Measurements from ENCODE around the gene NDUFA5. TPM values are rescaled to one million over a fixed set of nuclear protein-coding genes. Genes with fewer than 3 reads are reported as not detected.

NDUFA5 gene
- total and polyA plus RNA-seq, 2 experiments from 2014 or later = 55.2 to 207 TPM

- TF ChIP-seq JUNB (IDR thresholded peaks at IDR 0.05; ENCODE audit: unreplicated experiment) (no peak), REST (IDR thresholded peaks at IDR 0.05; ENCODE audit: unreplicated experiment) (no peak), ZNF331 (CRISPR knock-in tag; IDR thresholded peaks at IDR 0.05; ENCODE audit: low read depth) (no peak), NANOG (IDR thresholded peaks at IDR 0.05; ENCODE audit: borderline replicate concordance) (no peak), STAT1 (IDR thresholded peaks at IDR 0.05; ENCODE audit: unreplicated experiment) (no peak)
These were observed 35.6 kb downstream of the NDUFA5 start (continued) for GRCh38 chr7:123522066-123522465.

GRCh38 chr7:123505221-123505620 is 52.4 kb downstream of the NDUFA5 start:
- Mint-ChIP-seq H3K36me3 (ENCODE audit: low read depth) (peaks cover 17% of the 10 kb centered on the region), H3K9me3 (peaks cover 28% of the 10 kb centered on the region), H3K27ac (no peak overlapping the region), H3K4me3 (no peak overlapping the region), H3K27me3 (ENCODE audit: insufficient read depth, low read depth, poor library complexity) (no peaks in the 10 kb centered on the region), H3K4me1 (peaks cover 5% of the 10 kb centered on the region)
- ATAC-seq (no peak), DNase-seq (ENCODE audit: low spot score) (no peak)
- peaks cover 4% of the 10 kb centered on the region; the same call in 1 of the 2 replicates for H3K36me3 ChIP-seq (ENCODE audit: insufficient read depth)
- no peak for TF ChIP-seq CTCF (conservative IDR thresholded peaks at IDR 0.05; ENCODE audit: low read depth in 2 of 2)
- TF ChIP-seq CREB1 (CRISPR knock-in tag; IDR thresholded peaks at IDR 0.05; ENCODE audit: low read depth) = no peak
- TF ChIP-seq ETS1 (IDR thresholded peaks at IDR 0.05) = no peak
- no peak for TF ChIP-seq EZH2 (IDR thresholded peaks at IDR 0.05; ENCODE audit: low read depth, unreplicated experiment)
- no peak for TF ChIP-seq NANOG (IDR thresholded peaks at IDR 0.05; ENCODE audit: borderline replicate concordance)
- TF ChIP-seq EZH2phosphoT487 (IDR thresholded peaks at IDR 0.05; ENCODE audit: unreplicated experiment) = no peak
- no peak for TF ChIP-seq STAT1 (IDR thresholded peaks at IDR 0.05; ENCODE audit: unreplicated experiment)
- TF ChIP-seq POLR2AphosphoS5 (IDR thresholded peaks at IDR 0.05; ENCODE audit: low read depth) = no peak
- no peak for TF ChIP-seq ZNF331 (CRISPR knock-in tag; IDR thresholded peaks at IDR 0.05; ENCODE audit: low read depth)
- TF ChIP-seq JUNB (IDR thresholded peaks at IDR 0.05; ENCODE audit: unreplicated experiment) = no peak
- TF ChIP-seq REST (IDR thresholded peaks at IDR 0.05; ENCODE audit: unreplicated experiment) = no peak
- peaks cover 7% of the 10 kb centered on the region; the same call in 1 of the 2 replicates for H3K4me1 ChIP-seq (ENCODE audit: insufficient read depth)
- H3F3A ChIP-seq (replicated peaks; ENCODE audit: low read depth) = no peaks in the 10 kb centered on the region
- H2AFZ ChIP-seq = no peak overlapping the region
- H3K4me3 ChIP-seq = no peak overlapping the region
- H4K20me1 ChIP-seq (replicated peaks; ENCODE audit: insufficient read depth) = no peaks in the 10 kb centered on the region
- H3K27me3 ChIP-seq (ENCODE audit: insufficient read depth) = no peaks in the 10 kb centered on the region
- no peaks in the 10 kb centered on the region for H3K79me2 ChIP-seq (replicated peaks; ENCODE audit: insufficient read depth)
- H3K27ac ChIP-seq (ENCODE audit: low read depth) = no peak overlapping the region
- H3K4me2 ChIP-seq = no peak overlapping the region
- H3K9me2 ChIP-seq (ENCODE audit: insufficient read depth) = peaks cover 6% of the 10 kb centered on the region; the same call in 1 of the 2 replicates
